ENCODE measurements around the gene KCNJ14.
"Not testable (repeated sequence)": the region's sequence is repeated elsewhere in the genome, so short reads cannot be mapped to it uniquely, and the experiment has no call there.

The KCNJ14 gene

GRCh38 chr19:48487544-48487943, 32.2 kb downstream of the KCNJ14 start:
- no peak overlapping the region for H3K4me3 ChIP-seq (ENCODE audit: insufficient read depth, low read depth, low read length)
- H3K36me3 ChIP-seq (ENCODE audit: control insufficient read depth, insufficient read depth, low read length): no peaks in the 10 kb centered on the region
- H3K27me3 ChIP-seq (ENCODE audit: control insufficient read depth, insufficient read depth, low read length, poor library complexity, severe bottlenecking): peaks cover 24% of the 10 kb centered on the region
- 92 to 93% methylated on average over 6 of the region's 6 CpGs for WGBS, 2 experiments
- no peak overlapping the region for H3K27ac ChIP-seq (ENCODE audit: insufficient read depth, low read depth, low read length, poor library complexity, severe bottlenecking)
- H3K9me3 ChIP-seq (ENCODE audit: control insufficient read depth, low read length): no peaks in the 10 kb centered on the region
- H3K4me1 ChIP-seq (ENCODE audit: control insufficient read depth, insufficient read depth, low read length): peaks cover 6% of the 10 kb centered on the region

- H3K4me1 ChIP-seq (ENCODE audit: control insufficient read depth, insufficient read depth, low read length): peaks cover 6% of the 10 kb centered on the region
- H3K27me3 ChIP-seq (ENCODE audit: control insufficient read depth, insufficient read depth, low read length, poor library complexity, severe bottlenecking): peaks cover 24% of the 10 kb centered on the region
- 95 to 96% methylated on average over 8 of the region's 8 CpGs for WGBS, 2 experiments
- no peaks in the 10 kb centered on the region for H3K36me3 ChIP-seq (ENCODE audit: control insufficient read depth, insufficient read depth, low read length)
- H3K9me3 ChIP-seq (ENCODE audit: control insufficient read depth, low read length): no peaks in the 10 kb centered on the region
- no peak overlapping the region for H3K4me3 ChIP-seq (ENCODE audit: insufficient read depth, low read depth, low read length)
- no peak overlapping the region for H3K27ac ChIP-seq (ENCODE audit: insufficient read depth, low read depth, low read length, poor library complexity, severe bottlenecking)
Measured at GRCh38 chr19:48487948-48488347, 32.6 kb downstream of the KCNJ14 start.

DNA sequence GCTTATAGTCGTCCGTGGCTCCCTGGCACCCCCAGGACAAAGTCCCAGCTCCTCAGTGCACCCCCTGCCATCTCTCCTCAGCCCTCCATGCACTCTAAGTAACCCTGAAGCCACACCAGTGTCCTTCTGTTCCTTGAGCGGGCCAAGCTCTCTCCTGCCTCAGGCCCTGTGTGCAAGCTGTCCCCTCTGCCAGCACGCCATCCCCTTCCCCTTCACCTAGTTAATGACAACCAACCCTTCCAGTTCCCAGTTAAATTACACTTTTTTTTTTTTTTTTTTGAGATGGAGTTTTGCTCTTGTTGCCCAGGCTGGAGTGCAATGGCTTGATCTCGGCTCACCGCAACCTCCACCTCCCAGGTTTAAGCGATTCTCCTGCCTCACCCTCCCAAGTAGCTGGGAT, 33.1 kb downstream of the KCNJ14 start:
- H3K27ac ChIP-seq (ENCODE audit: insufficient read depth, low read depth, low read length, poor library complexity, severe bottlenecking); H3K4me1 ChIP-seq (ENCODE audit: control insufficient read depth, insufficient read depth, low read length); H3K9me3 ChIP-seq (ENCODE audit: control insufficient read depth, low read length); H3K4me3 ChIP-seq (ENCODE audit: insufficient read depth, low read depth, low read length); H3K36me3 ChIP-seq (ENCODE audit: control insufficient read depth, insufficient read depth, low read length): not testable (repeated sequence)
- peaks cover 24% of the 10 kb centered on the region for H3K27me3 ChIP-seq (ENCODE audit: control insufficient read depth, insufficient read depth, low read length, poor library complexity, severe bottlenecking)
- WGBS, 2 experiments: 89 to 91% methylated on average over 7 of the region's 7 CpGs

GRCh38 chr19:48489608-48490216, 34.3 kb downstream of the KCNJ14 start:
- Histone ChIP-seq H3K36me3 (ENCODE audit: control insufficient read depth, insufficient read depth, low read length) (no peaks in the 10 kb centered on the region), H3K9me3 (ENCODE audit: control insufficient read depth, low read length) (no peaks in the 10 kb centered on the region), H3K4me1 (ENCODE audit: control insufficient read depth, insufficient read depth, low read length) (peaks cover 6% of the 10 kb centered on the region), H3K4me3 (ENCODE audit: insufficient read depth, low read depth, low read length) (no peak overlapping the region), H3K27ac (ENCODE audit: insufficient read depth, low read depth, low read length, poor library complexity, severe bottlenecking) (no peak overlapping the region), H3K27me3 (ENCODE audit: control insufficient read depth, insufficient read depth, low read length, poor library complexity, severe bottlenecking) (peaks cover 33% of the 10 kb centered on the region)
- WGBS, 2 experiments: 29 to 34% methylated on average over 19 of the region's 19 CpGs

GRCh38 chr19:48490981-48491792, 35.8 kb downstream of the KCNJ14 start:
- Histone ChIP-seq H3K27me3 (ENCODE audit: control insufficient read depth, insufficient read depth, low read length, poor library complexity, severe bottlenecking) (peaks cover 43% of the 10 kb centered on the region), H3K27ac (ENCODE audit: insufficient read depth, low read depth, low read length, poor library complexity, severe bottlenecking) (peak overlapping the region; percentile 50), H3K9me3 (ENCODE audit: control insufficient read depth, low read length) (no peaks in the 10 kb centered on the region), H3K4me3 (ENCODE audit: insufficient read depth, low read depth, low read length) (peak overlapping the region; percentile 13), H3K36me3 (ENCODE audit: control insufficient read depth, insufficient read depth, low read length) (no peaks in the 10 kb centered on the region), H3K4me1 (ENCODE audit: control insufficient read depth, insufficient read depth, low read length) (peaks cover 6% of the 10 kb centered on the region)
- 3% methylated on average over 44 to 49 of the region's 50 CpGs for whole genome bisulfite sequencing, 2 experiments

- H3K36me3 ChIP-seq (ENCODE audit: control insufficient read depth, insufficient read depth, low read length): no peaks in the 10 kb centered on the region
- H3K9me3 ChIP-seq (ENCODE audit: control insufficient read depth, low read length): no peaks in the 10 kb centered on the region
- peaks cover 43% of the 10 kb centered on the region for H3K27me3 ChIP-seq (ENCODE audit: control insufficient read depth, insufficient read depth, low read length, poor library complexity, severe bottlenecking)
- peaks cover 6% of the 10 kb centered on the region for H3K4me1 ChIP-seq (ENCODE audit: control insufficient read depth, insufficient read depth, low read length)
- WGBS, 2 experiments: 9 to 12% methylated on average over 10 of the region's 10 CpGs
- no peak overlapping the region for H3K27ac ChIP-seq (ENCODE audit: insufficient read depth, low read depth, low read length, poor library complexity, severe bottlenecking)
- peak overlapping the region; percentile 13 for H3K4me3 ChIP-seq (ENCODE audit: insufficient read depth, low read depth, low read length)
Measured at GRCh38 chr19:48491793-48492123, 36.4 kb downstream of the KCNJ14 start.

- Histone ChIP-seq H3K27ac (ENCODE audit: insufficient read depth, low read depth, low read length, poor library complexity, severe bottlenecking) (peak overlapping the region; percentile 36), H3K36me3 (ENCODE audit: control insufficient read depth, insufficient read depth, low read length) (no peaks in the 10 kb centered on the region), H3K27me3 (ENCODE audit: control insufficient read depth, insufficient read depth, low read length, poor library complexity, severe bottlenecking) (peaks cover 43% of the 10 kb centered on the region), H3K4me3 (ENCODE audit: insufficient read depth, low read depth, low read length) (peak overlapping the region; percentile 55), H3K9me3 (ENCODE audit: control insufficient read depth, low read length) (no peaks in the 10 kb centered on the region), H3K4me1 (ENCODE audit: control insufficient read depth, insufficient read depth, low read length) (peaks cover 6% of the 10 kb centered on the region)
- 2 to 3% methylated on average over 43 to 47 of the region's 47 CpGs for WGBS, 2 experiments
Measured at GRCh38 chr19:48492925-48493717, 37.7 kb downstream of the KCNJ14 start.

GRCh38 chr19:48493718-48494401, 38.5 kb downstream of the KCNJ14 start:
- Histone ChIP-seq H3K9me3 (ENCODE audit: control insufficient read depth, low read length) (no peaks in the 10 kb centered on the region), H3K27ac (ENCODE audit: insufficient read depth, low read depth, low read length, poor library complexity, severe bottlenecking) (no peak overlapping the region), H3K36me3 (ENCODE audit: control insufficient read depth, insufficient read depth, low read length) (no peaks in the 10 kb centered on the region), H3K27me3 (ENCODE audit: control insufficient read depth, insufficient read depth, low read length, poor library complexity, severe bottlenecking) (peaks cover 43% of the 10 kb centered on the region), H3K4me3 (ENCODE audit: insufficient read depth, low read depth, low read length) (peak overlapping the region; percentile 55), H3K4me1 (ENCODE audit: control insufficient read depth, insufficient read depth, low read length) (peaks cover 6% of the 10 kb centered on the region)
- WGBS, 2 experiments: 7% methylated on average over 70 of the region's 70 CpGs

- Histone ChIP-seq H3K36me3 (ENCODE audit: control insufficient read depth, insufficient read depth, low read length) (no peaks in the 10 kb centered on the region), H3K4me3 (ENCODE audit: insufficient read depth, low read depth, low read length) (no peak overlapping the region), H3K4me1 (ENCODE audit: control insufficient read depth, insufficient read depth, low read length) (peaks cover 5% of the 10 kb centered on the region), H3K27me3 (ENCODE audit: control insufficient read depth, insufficient read depth, low read length, poor library complexity, severe bottlenecking) (peaks cover 37% of the 10 kb centered on the region), H3K27ac (ENCODE audit: insufficient read depth, low read depth, low read length, poor library complexity, severe bottlenecking) (no peak overlapping the region), H3K9me3 (ENCODE audit: control insufficient read depth, low read length) (no peaks in the 10 kb centered on the region)
- 91% methylated on average over 6 of the region's 6 CpGs for whole genome bisulfite sequencing, 2 experiments
Measured at GRCh38 chr19:48495396-48495795, 40.0 kb downstream of the KCNJ14 start.
